ENCODE measurements around the gene CUL4B. TPM values are rescaled to one million over a fixed set of nuclear protein-coding genes. Genes with fewer than 3 reads are reported as not detected.
"Not testable (repeated sequence)": the region's sequence is repeated elsewhere in the genome, so short reads cannot be mapped to it uniquely, and the experiment has no call there.

CUL4B gene
- total RNA-seq, 1 donor from 2014 or later = 78.6 TPM

GRCh38 chrX:120575379-120576114, 14.8 kb upstream of the CUL4B start:
- DNase-seq (ENCODE audit: extremely low spot score, unreplicated experiment) = no peak
- TF ChIP-seq CTCF (IDR thresholded peaks at IDR 0.05) = no peak
- Mint-ChIP-seq H3K27me3 (ENCODE audit: unreplicated experiment) (no peaks in the 10 kb centered on the region), H3K9me3 (ENCODE audit: unreplicated experiment) (peaks cover 7% of the 10 kb centered on the region), H3K4me3 (ENCODE audit: unreplicated experiment) (no peak overlapping the region), H3K36me3 (ENCODE audit: unreplicated experiment) (no peaks in the 10 kb centered on the region), H3K4me1 (ENCODE audit: unreplicated experiment) (no peaks in the 10 kb centered on the region), H3K27ac (ENCODE audit: unreplicated experiment) (no peak overlapping the region)

GRCh38 chrX:120573806-120574205, 13.0 kb upstream of the CUL4B start:
- H3K27ac Mint-ChIP-seq (ENCODE audit: unreplicated experiment); H3K9me3 Mint-ChIP-seq (ENCODE audit: unreplicated experiment); H3K27me3 Mint-ChIP-seq (ENCODE audit: unreplicated experiment); H3K4me3 Mint-ChIP-seq (ENCODE audit: unreplicated experiment); H3K36me3 Mint-ChIP-seq (ENCODE audit: unreplicated experiment); H3K4me1 Mint-ChIP-seq (ENCODE audit: unreplicated experiment); DNase-seq (ENCODE audit: extremely low spot score, unreplicated experiment): not testable (repeated sequence)

- no peak for DNase-seq (ENCODE audit: extremely low spot score, unreplicated experiment)
- Mint-ChIP-seq H3K4me1 (ENCODE audit: unreplicated experiment) (no peaks in the 10 kb centered on the region), H3K4me3 (ENCODE audit: unreplicated experiment) (no peak overlapping the region), H3K9me3 (ENCODE audit: unreplicated experiment) (peaks cover 12% of the 10 kb centered on the region), H3K27me3 (ENCODE audit: unreplicated experiment) (no peaks in the 10 kb centered on the region), H3K27ac (ENCODE audit: unreplicated experiment) (no peak overlapping the region), H3K36me3 (ENCODE audit: unreplicated experiment) (no peaks in the 10 kb centered on the region)
- no peak for TF ChIP-seq CTCF (IDR thresholded peaks at IDR 0.05)
Observed at GRCh38 chrX:120570011-120570600, 9.3 kb upstream of the CUL4B start.

GRCh38 chrX:120568609-120569008, 7.8 kb upstream of the CUL4B start:
- no peak for DNase-seq (ENCODE audit: extremely low spot score, unreplicated experiment)
- no peak for TF ChIP-seq CTCF (IDR thresholded peaks at IDR 0.05)
- no peaks in the 10 kb centered on the region for H3K36me3 Mint-ChIP-seq (ENCODE audit: unreplicated experiment)

GRCh38 chrX:120568035-120568434, 7.3 kb upstream of the CUL4B start:
- no peaks in the 10 kb centered on the region for H3K27me3 Mint-ChIP-seq (ENCODE audit: unreplicated experiment)
- H3K4me1 Mint-ChIP-seq (ENCODE audit: unreplicated experiment) = no peaks in the 10 kb centered on the region
- H3K36me3 Mint-ChIP-seq (ENCODE audit: unreplicated experiment) = no peaks in the 10 kb centered on the region
- H3K27ac Mint-ChIP-seq (ENCODE audit: unreplicated experiment) = no peak overlapping the region
- no peak for DNase-seq (ENCODE audit: extremely low spot score, unreplicated experiment)
- no peak for TF ChIP-seq CTCF (IDR thresholded peaks at IDR 0.05)
- no peak overlapping the region for H3K4me3 Mint-ChIP-seq (ENCODE audit: unreplicated experiment)
- peaks cover 12% of the 10 kb centered on the region for H3K9me3 Mint-ChIP-seq (ENCODE audit: unreplicated experiment)

More at GRCh38 chrX:120568609-120569008, 7.8 kb upstream of the CUL4B start:
- H3K27ac Mint-ChIP-seq (ENCODE audit: unreplicated experiment) = no peak overlapping the region
- no peaks in the 10 kb centered on the region for H3K27me3 Mint-ChIP-seq (ENCODE audit: unreplicated experiment)
- H3K9me3 Mint-ChIP-seq (ENCODE audit: unreplicated experiment) = peaks cover 12% of the 10 kb centered on the region
- no peak overlapping the region for H3K4me3 Mint-ChIP-seq (ENCODE audit: unreplicated experiment)
- H3K4me1 Mint-ChIP-seq (ENCODE audit: unreplicated experiment) = no peaks in the 10 kb centered on the region

Measured in osteocyte (in vitro differentiated cells).